Chondrocyte (in vitro differentiated cells): Measurements from ENCODE around the gene COQ4. TPM values are rescaled to one million over a fixed set of nuclear protein-coding genes. Genes with fewer than 3 reads are reported as not detected.

Experiments
- DNase-seq: peaks from one replicate; pipeline ENCODE4 v3.0.0; 2021; ENCODE audit warnings: mixed read lengths, low spot score
- H3K27ac Mint-ChIP-seq: one replicate; pipeline ENCODE4 v1.8.0; 2021; ENCODE audit warnings: mild to moderate bottlenecking, moderate library complexity, mixed read lengths; ENCODE audit not compliant: unreplicated experiment
- H3K27me3 Mint-ChIP-seq: 2 replicates; pipeline ENCODE4 v1.8.0; 2021; ENCODE audit warnings: low read depth, mixed read lengths
- H3K36me3 Mint-ChIP-seq: 2 replicates; pipeline ENCODE4 v1.8.0; 2021; ENCODE audit warnings: low read depth, mixed read lengths
- H3K4me1 Mint-ChIP-seq: 2 replicates; pipeline ENCODE4 v1.8.0; 2021; ENCODE audit warnings: low read depth, mild to moderate bottlenecking, mixed read lengths
- H3K4me3 Mint-ChIP-seq: one replicate; pipeline ENCODE4 v1.8.0; 2021; ENCODE audit warnings: mild to moderate bottlenecking, moderate library complexity, mixed read lengths; ENCODE audit not compliant: unreplicated experiment
- H3K9me3 Mint-ChIP-seq: 2 replicates; pipeline ENCODE4 v1.8.0; 2021; ENCODE audit warnings: low read depth, mixed read lengths
- CTCF ChIP-seq: fragments of 200-600 bp; sonication (generic); IDR thresholded peaks from 2 replicates; pipeline ENCODE4 v1.5.0; 2021; ENCODE audit warnings: antibody characterized with exemption, mild to moderate bottlenecking, moderate library complexity
- long read RNA-seq: library from polyadenylated mRNA; stranded (forward); transcript quantifications from one replicate; pipeline ENCODE4 v2.0.0, GENCODE V29; 2021
- total RNA-seq: library from RNA; stranded (reverse); gene quantifications from 3 replicates; pipeline ENCODE4 v1.2.1, GENCODE V29; 2021

The COQ4 gene
- 19.7 to 37.5 TPM (median 24.5 TPM) in 3 replicates for total RNA-seq
- long read RNA-seq, transcript COQ4-201 (7 exons, 1,548 nt) = major isoform, 15 of 29 reads
- long read RNA-seq, partial matches to known transcripts = 4 of 29 reads
- long read RNA-seq, other reads (novel, unspliced or antisense) = 9 of 29 reads

GRCh38 chr9:128322404-128323211, at the start of gene COQ4, which contains the start of gene TRUB2:
Gene COQ4 (plus strand): TSS chr9:128322839. CDS start chr9:128322859, 20 bp downstream.
Gene TRUB2 (minus strand): TSS chr9:128322447. CDS start chr9:128322408, 39 bp downstream.
- H3K27me3 Mint-ChIP-seq = no peaks in the 10 kb centered on the region
- peak within 1 kb of the TSS; percentile 99 for H3K27ac Mint-ChIP-seq
- TF ChIP-seq CTCF = no peak
- peak within 1 kb of the TSS; percentile 93 for H3K4me3 Mint-ChIP-seq
- no peaks in the 10 kb centered on the region for H3K36me3 Mint-ChIP-seq
- H3K9me3 Mint-ChIP-seq = no peaks in the 10 kb centered on the region
- peak; percentile 96 for DNase-seq
- H3K4me1 Mint-ChIP-seq = peaks cover 23% of the 10 kb centered on the region

GRCh38 chr9:128274245-128274644, 48.4 kb upstream of the COQ4 start:
- peak overlapping the region; percentile 100 for H3K4me3 Mint-ChIP-seq
- no peak for DNase-seq
- peaks cover 42% of the 10 kb centered on the region for H3K4me1 Mint-ChIP-seq
- H3K9me3 Mint-ChIP-seq = no peaks in the 10 kb centered on the region
- H3K27ac Mint-ChIP-seq = peak overlapping the region; percentile 87
- no peaks in the 10 kb centered on the region for H3K27me3 Mint-ChIP-seq
- H3K36me3 Mint-ChIP-seq = peaks cover 15% of the 10 kb centered on the region
- TF ChIP-seq CTCF = no peak

- DNase-seq = no peak
- Mint-ChIP-seq H3K27me3 (no peaks in the 10 kb centered on the region), H3K36me3 (peaks cover 15% of the 10 kb centered on the region), H3K9me3 (no peaks in the 10 kb centered on the region), H3K27ac (peak within 1 kb of the TSS; percentile 96), H3K4me1 (peaks cover 44% of the 10 kb centered on the region), H3K4me3 (peak within 1 kb of the TSS; percentile 100)
- no peak for TF ChIP-seq CTCF
These were observed 47.2 kb upstream of the COQ4 start, which contains the start of gene GOLGA2 for GRCh38 chr9:128275198-128276007. Gene GOLGA2 (minus strand): TSS chr9:128276007. CDS start chr9:128275976, 31 bp downstream.

- H3K27ac Mint-ChIP-seq = peak within 1 kb of the TSS; percentile 96
- TF ChIP-seq CTCF = no peak
- peak; percentile 100 for DNase-seq
- H3K9me3 Mint-ChIP-seq = no peaks in the 10 kb centered on the region
- peak within 1 kb of the TSS; percentile 100 for H3K4me3 Mint-ChIP-seq
- no peaks in the 10 kb centered on the region for H3K27me3 Mint-ChIP-seq
- H3K36me3 Mint-ChIP-seq = peaks cover 15% of the 10 kb centered on the region
- peaks cover 44% of the 10 kb centered on the region for H3K4me1 Mint-ChIP-seq
These were observed 46.5 kb upstream of the COQ4 start, which contains the start of gene SWI5 for GRCh38 chr9:128276008-128276573. Gene SWI5 (plus strand): TSS chr9:128276276.
